DMS79 treated with DMSO at 0.1 percent for 48 hours (cell line): ENCODE measurements around the gene SGTA.
"Not testable (repeated sequence)": the region's sequence is repeated elsewhere in the genome, so short reads cannot be mapped to it uniquely, and the experiment has no call there.

Experiments used
- DNase-seq: peaks from one replicate; lab custom pipeline; 2025; lab: John Stamatoyannopoulos, UW

The SGTA gene

DNA sequence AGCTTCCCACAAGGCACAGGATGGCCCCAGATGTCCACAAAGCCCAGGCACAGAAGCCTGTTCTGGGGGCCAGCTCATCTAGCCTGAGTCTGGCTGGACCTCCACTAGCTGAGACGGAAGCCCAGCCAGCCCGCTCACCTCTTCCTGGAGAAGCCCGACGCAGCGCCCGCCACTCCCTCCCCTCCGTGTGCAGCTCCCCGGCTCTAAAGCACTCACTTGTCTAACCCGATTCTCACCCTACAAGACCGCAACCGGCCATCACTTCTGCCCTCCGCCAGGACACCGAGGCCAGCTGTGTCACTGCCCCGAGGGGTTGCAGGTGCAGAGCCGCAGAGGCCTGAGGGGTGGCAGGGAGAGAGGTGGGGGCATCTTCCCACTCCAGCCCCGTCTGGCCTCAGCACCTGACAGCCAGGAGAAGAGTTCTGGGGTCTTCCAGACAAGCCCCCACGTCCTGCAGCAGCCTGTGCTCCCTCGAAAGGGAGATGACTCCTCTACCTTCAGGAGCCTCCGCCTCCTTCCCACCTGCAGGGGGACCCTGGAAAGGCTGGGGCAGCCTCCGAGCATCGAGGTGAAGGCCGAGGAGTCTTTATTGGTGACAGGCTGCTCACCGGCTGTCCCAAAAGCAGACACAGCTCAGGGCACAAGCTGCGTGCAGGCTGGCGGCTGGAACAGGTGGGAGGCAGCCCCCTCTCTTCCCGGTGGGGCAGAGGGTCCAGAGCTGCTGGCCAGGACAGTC lies 56.0 kb downstream of the SGTA start:
- DNase-seq: no peak

DNA sequence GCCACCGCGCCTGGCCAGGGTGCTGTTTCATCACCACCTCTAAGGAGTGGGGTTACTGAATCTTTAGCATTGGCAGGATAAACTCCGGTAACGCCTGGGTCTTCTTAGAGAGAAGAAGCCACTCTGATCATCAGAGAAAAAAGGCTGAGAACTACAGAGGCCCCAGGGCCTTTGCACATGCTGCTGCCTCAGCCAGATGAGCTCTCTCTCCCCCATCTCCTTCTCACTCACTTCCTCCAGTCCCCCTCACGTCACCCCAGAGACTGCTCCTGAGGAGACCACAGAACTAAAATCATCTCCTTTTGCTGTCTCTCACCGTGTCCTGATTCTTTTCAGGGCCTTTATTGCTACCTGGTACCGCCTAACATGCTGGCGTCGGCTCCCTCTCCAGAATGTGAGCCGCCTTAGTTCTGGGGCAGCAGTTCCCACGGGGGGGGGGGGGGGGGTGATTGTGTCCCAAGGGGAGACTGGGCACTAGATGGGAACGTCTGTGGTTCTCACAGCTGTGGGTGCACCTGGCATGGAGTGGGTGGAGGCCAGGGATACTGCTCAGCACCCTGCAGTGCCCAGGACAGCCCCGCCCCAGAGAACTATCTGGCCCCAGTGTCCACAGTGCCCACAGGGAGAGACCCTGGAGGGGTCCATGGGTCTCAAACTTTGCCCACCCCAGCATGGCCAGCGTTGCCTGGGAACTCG lies 56.8 kb downstream of the SGTA start:
- DNase-seq: no peak

DNA sequence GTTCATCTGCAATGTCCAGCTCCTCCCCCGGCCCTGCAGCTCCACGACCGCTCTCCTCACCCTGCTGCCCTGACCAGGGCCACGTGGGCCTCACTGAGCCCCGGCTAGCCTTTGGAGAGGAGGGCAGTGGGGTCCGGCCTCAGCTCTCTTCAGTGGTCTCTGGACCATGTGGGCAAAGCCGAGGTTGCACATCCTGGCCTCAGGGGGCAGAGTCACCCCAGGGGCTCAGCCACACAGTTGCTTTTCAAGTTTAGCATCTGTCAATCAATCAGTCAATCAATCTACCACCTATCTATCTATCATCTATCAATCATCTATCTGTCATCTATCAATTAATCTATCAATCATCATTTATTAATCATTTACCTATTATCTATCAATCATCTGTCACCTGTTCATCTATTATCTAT lies 58.9 kb downstream of the SGTA start:
- DNase-seq: no peak

DNA sequence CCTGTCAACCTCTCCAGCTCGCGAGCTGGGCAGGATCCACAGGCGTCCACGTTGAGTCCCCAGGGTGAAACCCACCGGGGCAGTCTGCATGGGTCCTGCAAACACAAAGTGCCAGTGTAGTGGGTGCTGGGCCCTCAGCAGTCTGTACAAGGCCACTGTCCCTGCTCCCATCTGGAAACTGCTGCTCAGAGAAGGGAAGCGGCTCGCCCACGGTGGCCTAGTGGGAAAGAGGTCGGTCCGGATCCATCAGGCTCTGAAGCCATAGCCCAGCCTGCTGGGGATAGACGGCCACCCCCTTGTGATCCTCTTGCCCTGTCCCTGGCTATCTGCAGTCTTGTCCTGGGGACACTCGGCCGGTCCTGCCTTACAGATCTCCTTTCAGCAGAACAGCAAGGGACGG lies 59.3 kb downstream of the SGTA start:
- no peak for DNase-seq

DNA sequence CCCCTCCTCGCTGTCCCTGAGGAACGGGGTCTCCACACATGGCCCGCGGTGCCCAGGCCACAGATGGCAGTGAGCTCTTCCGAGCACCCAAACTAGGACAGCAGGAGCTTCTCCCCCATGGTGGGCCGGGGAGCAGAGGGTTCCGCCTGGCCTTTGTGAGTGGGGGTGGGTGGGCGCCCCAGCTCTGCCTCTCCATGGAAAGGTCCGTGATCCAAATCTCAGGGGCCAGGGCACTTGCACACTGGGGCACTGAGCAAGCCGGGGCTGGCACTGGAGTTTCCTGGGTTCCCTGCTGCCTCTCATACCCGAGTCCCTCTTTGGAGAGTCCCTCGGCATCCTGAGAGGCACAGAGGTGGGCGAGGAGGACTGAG lies 59.7 kb downstream of the SGTA start:
- DNase-seq: no peak

DNA sequence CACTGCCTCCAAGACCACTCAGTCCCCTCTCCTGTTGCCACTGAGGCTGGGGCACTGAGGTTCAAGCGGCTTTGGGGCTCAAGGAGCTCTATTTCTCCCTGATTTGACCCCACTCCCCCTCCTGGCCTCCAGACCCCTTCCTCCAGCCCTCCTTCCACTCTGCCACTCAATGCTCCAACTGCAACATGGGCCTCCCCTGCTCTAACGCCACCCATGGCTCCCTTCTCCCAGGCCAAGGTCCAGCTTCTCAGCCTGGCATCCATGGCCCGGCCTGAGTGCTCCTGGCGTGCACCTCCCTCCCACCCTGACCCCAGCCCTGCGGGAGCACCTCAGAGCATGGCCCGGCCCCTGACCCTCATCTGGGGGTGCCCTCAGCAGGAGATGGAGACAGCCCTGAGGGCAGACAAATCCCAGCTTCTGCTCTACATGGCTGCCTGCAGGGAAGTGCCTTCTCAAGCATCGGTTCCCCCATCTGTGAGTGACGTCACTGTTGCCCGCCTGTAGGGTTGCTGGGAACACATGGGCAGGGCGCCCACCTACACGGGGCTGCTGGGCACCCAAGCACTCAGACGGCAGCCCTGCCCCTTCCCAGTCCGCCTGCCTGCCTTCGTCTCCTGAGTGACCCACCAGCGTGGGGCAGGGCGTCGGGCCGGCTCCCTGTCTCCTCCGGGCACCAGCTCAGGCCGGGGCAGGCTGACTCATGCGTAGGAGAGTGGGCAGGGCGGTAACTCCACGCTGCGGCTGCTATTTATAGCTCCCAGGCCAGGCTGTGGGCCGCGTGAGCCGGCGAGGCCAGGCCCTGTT lies 60.3 kb downstream of the SGTA start:
- DNase-seq: no peak

DNA sequence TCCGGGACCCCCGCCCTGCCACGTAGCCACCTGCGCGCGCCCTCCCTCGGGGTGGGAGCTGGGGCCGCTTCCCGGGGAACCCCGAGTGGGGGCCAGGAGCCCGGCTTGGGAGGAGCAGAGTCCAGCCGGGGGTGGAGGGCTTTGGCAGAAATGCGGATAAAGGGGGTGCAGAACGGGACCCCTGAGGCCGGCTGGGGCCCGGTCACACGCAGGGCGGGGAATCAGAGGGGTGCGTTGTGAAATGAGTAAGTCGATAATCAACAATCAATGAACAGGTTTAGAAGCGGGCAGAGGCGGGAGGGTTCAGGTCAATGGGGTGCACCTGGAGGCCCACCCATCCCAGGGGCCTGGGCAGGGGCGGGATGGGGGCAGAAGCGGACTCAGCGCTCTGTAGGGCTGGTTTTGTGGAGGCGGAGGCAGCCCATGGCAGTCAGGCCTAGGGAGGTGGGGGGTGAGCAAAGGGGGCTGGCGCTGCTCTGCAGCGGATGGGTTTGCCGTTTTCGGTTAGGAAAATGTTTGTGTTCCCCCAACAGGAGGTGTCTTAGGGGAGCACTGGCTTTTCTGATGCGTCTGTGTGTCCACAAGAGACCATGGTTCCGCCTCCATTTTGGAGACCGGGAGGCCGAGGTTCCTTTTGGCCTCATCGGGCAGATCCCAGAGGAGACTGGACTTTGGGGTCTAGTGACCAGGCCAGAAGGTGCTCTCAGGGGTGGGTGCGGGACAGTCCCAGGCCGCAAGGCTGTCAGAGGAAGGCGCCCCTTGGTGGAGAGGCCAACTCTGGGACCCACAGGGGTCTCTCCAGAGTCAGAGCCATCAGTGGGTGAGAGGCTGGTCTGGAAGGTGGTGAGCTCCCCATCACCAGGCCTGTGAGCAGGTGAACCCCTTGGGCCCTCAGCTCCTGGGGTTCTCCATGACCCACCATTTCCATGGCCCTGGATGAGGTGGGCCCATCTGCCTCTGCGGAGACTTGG lies 61.2 kb downstream of the SGTA start:
- DNase-seq: no peak

DNA sequence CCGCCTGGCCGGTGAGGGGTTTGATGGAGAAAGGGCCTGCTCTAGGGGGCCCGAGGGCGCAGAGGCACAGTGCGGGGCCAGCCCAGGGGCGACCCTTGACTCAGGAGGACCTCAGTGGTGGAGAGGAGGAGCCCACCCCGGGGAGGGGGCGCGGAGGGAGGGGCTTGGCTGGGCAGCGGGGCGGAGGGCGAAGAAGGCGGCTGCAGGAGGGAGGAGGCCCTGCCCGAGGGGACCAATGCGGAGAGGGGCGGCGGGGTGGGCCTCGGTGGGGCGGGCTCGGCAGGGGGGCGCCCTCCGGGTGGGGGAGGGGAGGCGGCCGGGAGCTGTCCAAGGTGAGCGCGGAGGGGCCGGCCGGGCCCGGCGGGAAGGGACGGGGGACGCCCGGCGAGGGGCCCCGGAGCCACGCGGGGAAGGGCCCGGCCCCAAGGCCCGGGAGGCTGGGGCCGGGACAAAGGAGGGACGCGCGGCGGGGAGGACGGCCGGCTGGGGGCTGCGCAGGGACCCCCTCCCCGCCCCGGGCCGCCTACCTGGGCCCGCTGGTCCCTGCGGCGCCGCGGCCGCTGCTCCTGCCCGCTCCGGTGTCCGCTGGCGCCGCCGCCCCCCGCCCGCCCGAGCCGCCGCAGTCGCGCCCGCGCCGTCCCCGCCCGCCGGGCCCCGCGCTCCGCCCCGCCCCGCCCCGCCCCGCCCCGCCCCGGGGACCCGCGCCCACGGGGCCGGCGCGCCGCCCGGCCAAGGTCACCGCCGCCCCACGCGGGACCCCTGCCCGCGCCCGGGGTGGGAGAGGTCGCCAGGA lies 62.1 kb downstream of the SGTA start, which contains the start of gene DIRAS1:
TSS of gene DIRAS1 (minus strand) at position 596 of the 793 bp plus-strand sequence. CDS start 3,566 bp downstream, outside the sequence.
- DNase-seq: no peak

DNA sequence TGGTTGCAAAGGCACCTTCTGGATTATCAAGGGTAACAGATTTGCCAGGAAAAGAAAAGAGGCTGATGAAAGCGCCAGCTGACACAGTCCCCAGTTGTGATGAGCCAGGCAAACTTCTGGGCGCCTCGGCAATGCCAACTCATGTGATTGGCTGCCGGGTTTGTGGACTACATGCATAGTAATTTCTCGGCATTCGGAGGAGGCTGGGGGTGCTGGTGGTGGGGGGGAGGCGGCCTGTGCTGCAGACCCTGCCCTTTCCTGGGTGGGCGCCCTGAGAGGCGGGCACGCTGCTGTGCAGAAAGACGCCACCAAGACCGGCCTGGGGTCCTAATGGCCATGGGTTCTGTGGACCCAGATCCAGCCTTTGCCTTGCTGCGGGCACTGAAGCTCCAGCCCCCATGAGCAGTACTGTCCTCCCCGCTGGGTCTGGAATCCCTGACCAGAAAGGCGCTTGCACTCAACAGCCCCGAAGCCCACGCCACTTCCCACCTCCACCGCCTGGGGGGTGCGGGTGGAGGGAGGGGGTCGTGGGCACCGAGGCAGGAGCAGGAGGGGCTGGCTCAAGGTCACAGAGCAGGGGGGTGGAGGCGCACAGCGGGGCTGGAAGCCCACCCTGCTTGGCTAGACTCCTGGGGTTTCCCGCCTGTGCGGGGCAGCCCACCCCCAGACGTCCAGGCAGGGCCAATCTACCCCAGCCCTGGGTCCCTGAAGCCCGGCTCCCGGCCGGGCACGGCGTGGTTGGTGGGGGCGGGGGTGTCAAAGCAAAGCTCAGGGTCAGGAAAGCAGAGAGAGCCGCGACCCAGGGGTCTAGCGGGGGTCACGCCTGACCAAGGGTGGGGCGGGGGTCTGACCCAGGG lies 62.9 kb downstream of the SGTA start:
- no peak for DNase-seq

DNA sequence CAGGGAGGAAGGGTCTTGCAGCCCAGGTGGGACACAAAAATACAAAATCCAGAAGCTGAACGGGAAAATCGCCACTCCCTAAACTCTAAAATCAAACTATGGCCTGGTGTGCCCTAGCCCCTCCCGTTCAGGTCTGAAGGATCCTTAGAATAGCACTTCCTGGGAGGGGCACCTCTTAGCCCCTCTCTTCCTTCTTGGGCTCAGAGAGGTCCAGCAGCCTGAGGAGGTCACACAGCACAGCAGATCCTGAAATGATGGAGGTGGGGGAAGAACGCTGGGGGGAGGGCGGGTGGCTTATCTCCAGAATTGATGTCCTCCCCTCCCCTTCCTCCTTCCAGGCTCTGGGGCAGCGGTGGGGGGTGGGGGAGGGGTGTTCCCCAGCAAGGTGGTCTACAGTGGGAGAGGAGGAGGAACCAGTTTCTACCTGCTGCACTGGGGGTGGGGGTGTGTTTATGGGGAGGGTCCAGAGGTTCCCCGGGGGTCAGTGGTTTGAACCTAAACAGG lies 63.8 kb downstream of the SGTA start:
- DNase-seq: no peak

DNA sequence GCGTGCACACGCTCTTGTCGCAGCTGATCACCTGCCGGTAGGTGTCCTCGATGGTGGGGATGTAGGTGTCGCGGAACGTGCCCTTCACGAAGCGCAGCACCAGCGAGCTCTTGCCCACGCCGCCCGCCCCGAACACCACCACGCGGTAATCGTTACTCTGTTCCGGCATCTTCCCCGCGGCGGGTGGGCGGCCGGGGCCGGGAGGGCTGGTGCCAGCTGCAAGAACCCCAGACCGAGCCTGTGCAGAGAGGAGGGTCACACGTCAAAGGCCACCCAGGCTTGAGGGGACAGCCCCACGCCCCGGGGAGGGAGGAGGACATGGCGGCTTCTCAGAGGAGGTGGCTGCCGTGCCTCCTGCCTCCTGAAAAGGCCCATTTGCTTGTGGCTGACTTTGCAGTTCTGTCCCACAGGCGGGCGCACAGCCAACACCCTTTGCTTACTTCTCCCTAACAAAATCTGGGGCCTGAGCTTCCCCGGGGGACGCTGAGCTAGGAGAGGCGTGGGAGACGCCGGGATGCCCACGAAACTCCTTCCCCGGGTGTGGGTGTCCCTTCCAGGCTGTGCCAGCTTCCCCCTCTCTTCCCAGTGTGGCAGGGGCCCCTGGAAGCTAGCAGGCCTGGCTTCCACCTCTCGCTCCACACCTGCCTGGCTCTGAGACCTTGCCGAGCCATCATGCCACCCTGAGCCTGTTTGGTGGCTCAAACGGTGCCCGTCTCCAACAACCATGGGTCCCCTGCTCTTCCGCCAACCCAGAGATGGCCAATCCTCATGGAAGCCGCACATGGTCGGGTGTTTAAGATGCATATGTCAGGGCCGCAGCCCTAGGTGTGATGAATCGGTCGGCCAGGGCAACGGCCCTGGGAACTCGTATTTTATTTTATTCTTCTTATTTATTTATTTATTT lies 65.2 kb downstream of the SGTA start:
- DNase-seq: no peak

DNA sequence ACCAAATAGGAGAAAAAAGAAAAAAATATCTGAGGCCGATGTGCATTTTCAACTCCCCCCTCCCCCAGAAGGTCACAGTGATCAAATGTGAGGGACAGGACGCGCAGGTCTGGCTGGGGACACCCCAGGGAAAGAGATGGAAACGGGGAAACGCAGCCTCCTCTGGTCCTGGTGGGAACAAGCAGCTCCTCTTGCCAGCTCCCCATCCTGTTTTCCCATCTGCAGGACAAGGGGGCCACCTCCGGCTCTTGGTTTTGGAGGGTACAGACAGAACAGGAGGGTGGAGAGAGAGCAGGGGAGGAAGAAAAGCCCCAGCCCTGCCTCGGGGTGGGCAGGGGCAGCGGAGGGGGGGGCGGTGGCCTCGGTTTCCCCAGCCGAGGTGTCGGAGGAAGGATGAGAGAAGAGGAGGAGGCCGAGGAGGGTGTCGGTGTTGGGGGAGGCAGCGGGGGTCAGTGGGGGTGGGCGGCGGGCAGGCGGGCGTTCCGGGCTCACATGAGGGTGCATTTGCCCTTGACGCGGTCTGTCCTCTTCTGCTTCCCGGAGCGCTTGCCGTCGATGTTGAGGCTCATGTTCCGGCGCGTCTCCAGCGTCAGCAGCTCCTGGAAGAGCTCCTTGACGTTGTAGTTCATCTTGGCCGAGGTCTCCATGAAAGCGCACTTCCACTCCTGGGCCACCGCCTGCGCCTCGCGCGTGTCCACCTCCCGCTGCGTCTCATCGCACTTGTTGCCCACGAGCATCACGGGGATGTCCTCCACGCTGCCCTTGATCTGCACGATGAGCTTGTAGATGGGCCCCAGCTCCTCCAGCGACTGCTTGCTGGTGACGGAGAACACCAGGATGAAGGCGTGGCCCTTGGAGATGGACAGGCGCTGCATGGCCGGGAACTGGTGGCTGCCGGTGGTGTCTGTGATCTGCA lies 66.1 kb downstream of the SGTA start:
- DNase-seq: no peak

DNA sequence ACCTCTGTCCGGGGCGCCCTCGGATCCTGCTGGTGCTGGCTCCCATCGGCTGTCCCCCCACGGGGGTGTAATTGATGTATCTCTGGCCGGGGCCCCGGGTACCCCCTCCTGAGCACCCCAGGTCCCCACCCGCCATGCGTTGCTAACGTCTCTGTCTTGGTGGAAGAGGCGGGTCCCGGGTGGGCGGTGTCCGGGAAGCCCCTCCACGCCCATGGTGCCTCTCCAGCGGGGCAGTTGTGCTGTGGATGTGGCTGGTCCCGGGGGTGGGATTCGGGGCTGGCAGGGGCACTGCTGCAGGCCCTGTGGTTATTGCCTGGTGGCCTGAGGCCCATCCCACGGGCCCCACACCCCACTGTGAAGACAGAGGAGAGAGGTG lies 66.8 kb downstream of the SGTA start:
- DNase-seq: no peak

DNA sequence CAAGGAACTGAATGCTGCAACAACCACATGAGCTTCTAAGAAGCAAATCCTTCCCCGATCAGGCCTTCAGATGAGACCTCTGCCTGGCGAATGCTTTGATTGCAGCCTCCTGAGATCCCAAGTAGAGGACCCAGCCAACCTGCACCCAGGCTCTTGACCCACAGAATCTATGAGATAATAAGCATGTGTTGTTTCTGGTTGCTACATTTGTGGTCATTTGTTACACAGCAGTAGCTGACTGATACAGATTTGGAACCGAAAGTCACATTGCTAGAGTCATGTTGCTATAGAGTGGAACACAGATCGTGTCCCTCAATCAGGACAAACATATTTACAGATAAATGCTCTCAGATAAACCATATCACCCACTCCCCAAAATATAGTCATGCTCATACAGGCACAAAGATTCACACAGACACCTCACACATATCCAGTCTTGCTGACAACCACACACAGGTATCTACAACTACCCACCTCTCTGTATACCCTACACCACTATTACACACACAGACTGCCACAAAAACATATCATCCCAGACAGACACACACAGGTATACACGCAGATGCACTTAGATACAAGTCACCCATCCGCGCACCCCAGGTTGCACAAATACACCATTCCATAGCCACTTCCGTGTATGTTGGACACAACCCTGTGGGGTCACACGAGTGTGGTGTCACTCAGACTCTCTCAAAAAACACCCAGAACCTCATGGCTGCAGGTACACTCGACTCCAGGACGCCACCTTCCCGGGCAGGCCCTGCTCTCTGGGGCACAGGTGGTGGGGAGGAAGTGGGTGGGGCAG lies 67.4 kb downstream of the SGTA start:
- no peak for DNase-seq

DNA sequence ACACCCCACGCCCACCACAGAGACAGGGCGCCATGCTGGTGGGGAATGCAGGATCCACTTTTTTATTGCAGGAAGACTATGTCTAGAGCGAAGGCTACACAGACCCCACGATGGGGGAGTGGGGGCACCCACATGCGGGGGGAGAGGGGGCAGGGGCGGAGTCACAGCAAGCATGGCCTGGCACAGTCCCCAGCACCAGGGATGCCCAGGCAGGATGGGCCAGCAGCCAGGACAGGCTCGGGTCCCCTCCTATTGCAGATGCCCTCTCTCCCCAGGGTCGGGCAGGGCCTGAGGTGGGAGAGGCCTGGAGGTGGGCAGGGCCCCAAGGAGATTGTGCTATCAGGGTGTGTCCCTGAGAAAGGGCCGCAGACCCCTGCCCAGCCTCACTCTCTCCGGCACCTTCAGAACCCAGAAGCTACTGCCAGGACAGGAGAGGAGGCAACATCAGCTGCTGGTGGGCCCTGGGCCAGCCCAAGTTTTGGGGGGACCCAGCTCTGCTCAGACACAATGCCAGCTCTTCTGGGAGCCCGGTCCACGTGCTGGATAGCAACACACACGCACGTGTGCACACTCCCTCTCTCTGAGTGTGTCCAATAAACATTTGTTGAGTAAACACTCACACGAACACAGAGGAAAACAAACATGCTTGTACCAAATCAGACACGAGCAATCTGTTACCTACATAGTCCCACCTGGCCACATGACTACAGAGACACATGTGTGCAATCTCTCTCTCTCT lies 68.4 kb downstream of the SGTA start:
- DNase-seq: no peak

DNA sequence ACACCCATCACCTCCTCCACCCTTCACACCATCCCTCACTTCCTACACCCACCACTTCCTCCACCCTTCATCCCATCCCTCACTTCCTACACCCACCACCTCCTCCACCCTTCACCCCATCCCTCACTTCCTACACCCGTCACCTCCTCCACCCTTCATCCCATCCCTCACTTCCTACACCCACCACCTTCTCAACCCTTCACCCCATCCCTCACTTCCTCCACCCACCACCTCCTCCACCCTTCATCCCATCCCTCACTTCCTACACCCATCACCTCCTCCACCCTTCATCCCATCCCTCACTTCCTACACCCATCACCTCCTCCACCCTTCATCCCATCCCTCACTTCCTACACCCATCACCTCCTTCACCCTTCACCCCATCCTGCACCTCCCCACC lies 69.0 kb downstream of the SGTA start:
- not testable (repeated sequence) for DNase-seq
